GM13977 (cell line): ENCODE data around the gene PACS2.

Source experiments
- DNase-seq: peaks from one replicate; pipeline ENCODE4 v3.0.0; 2012; ENCODE audit warnings: low spot score
- CTCF ChIP-seq: IDR thresholded peaks from 2 replicates; pipeline ENCODE4 v1.5.1; 2012; ENCODE audit warnings: mild to moderate bottlenecking, control low read depth; ENCODE audit not compliant: insufficient read depth; ENCODE audit errors: extremely low read depth, missing control alignments
- in situ Hi-C: fragments of 300-500 bp; cut with MboI; formaldehyde crosslinking; loops from one replicate; pipeline ENCODE4 v1.12.0; 2022; ENCODE audit warnings: low sequenced_read_pairs, low pct_unique_long_range_greater_than_20kb, mixed read lengths, inconsistent platforms; ENCODE audit not compliant: unreplicated experiment

The PACS2 gene

DNA sequence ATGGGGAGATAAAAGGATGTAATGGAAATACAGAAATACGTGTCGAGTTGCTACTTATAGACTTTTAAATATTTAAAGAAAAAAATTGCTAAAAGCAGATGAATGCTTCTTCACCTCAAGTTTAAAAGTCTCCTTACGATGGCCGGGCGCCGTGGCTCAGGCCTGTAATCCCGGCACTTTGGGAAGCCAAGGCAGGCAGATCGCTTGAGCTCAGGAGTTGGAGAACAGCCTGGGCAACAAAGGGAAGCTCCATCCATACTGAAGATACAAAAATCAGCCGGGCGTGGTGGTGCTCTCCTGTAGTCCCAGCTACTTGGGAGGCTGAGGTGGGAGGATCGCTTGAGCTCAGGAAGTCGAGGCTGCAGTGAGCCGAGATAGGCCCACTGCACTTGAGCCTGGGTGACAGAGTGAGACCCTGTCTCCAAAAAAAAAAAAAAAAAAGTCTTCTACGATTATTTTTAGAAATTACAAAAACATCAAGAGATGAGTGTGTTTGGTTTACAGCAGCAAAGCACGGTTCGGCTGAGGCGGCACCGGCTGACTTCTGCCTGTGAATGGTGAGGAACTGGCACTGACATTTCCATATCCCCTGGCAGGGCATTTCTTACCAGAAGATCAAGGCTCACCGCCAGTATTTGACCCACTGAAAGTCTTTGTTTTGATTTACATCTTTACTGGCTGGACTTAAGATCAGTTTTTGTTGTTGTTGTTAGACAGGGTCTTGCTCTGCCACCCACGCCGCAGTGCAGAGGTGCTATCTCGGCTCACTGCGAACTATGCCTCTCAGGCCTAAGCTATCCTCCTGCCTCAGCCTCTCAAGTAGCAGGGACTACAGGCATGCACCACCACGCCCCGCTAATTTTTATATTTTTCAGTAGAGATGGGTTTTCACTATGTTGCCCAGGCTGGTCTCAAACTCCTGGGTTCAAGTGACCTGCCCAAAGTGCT lies 101.2 kb downstream of the PACS2 start:
- in situ Hi-C loops = no loop called here
- no peak for TF ChIP-seq CTCF
- DNase-seq = no peak

DNA sequence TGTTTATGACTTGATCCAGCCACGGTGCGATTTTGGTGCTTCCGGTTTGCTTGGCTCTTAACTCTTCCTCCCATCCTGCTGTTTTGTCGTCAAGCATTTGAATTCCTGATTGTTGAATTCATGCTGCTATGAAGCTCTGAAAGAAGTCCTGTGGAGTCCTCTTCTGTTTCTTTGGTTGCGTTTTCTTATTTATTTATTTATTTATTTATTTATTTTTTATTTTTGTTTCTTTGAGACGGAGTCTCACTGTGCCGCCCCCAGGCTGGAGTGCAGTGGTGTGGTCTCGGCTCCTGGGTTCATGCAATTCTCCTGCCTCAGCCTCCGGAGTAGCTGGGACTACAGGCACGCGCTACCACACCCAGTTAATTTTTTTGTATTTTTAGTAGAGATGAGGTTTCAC lies 102.1 kb downstream of the PACS2 start:
- no peak for DNase-seq
- TF ChIP-seq CTCF = no peak
- in situ Hi-C loops = no loop called here

DNA sequence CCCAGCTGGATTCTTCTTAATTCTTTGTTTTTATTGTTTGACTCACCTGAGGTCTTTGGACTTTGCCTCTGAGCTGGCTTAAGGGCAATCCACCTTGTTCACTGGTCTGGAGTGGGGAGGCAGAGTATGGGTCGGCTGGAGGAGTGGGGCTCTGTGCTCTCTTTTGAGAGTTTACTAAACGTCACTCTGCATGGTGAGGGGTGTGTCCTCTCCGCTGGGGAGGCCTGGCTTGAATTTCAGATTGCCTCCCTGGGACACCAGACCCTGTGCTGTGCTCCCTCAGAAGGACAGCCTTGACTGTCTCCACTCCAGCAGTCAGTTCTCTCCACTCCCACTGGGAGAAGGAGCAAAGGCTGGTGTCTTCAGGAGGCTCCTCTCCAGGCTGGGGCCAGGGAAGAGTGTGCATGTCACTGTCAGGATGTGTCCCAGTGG lies 103.2 kb downstream of the PACS2 start:
- TF ChIP-seq CTCF = no peak
- in situ Hi-C loops = no loop called here
- DNase-seq = no peak

GRCh38 chr14:105418269-105419194 lies 104.0 kb downstream of the PACS2 start:
- in situ Hi-C loops = no loop called here

GRCh38 chr14:105419195-105420091 lies 104.9 kb downstream of the PACS2 start, which contains the start of gene MTA1:
Gene MTA1 (plus strand): TSS chr14:105419827. CDS start chr14:105420036, 209 bp downstream.
- no peak for TF ChIP-seq CTCF
- in situ Hi-C loops = no loop called here
- DNase-seq = peak; percentile 93

More at GRCh38 chr14:105418269-105419194, 104.0 kb downstream of the PACS2 start:
- no peak for TF ChIP-seq CTCF
- no peak for DNase-seq
